Measurements from ENCODE around the gene MAN2A2.
"Not testable (repeated sequence)": the region's sequence is repeated elsewhere in the genome, so short reads cannot be mapped to it uniquely, and the experiment has no call there.

Gene MAN2A2

GRCh38 chr15:90884719-90885431 lies 18.2 kb upstream of the MAN2A2 start:
- no peak for DNase-seq (ENCODE audit: low read depth)

- peak; percentile 70 for DNase-seq (ENCODE audit: low read depth)
Observed at GRCh38 chr15:90885432-90886290, 17.4 kb upstream of the MAN2A2 start.

GRCh38 chr15:90886291-90886614 lies 16.8 kb upstream of the MAN2A2 start:
- DNase-seq (ENCODE audit: low read depth), result no peak

GRCh38 chr15:90887037-90887481 lies 16.0 kb upstream of the MAN2A2 start:
- no peak for DNase-seq (ENCODE audit: low read depth)

GRCh38 chr15:90889313-90889730 lies 13.8 kb upstream of the MAN2A2 start:
- no peak for DNase-seq (ENCODE audit: low read depth)

- DNase-seq (ENCODE audit: low read depth), result no peak
Observed at GRCh38 chr15:90889736-90890456, 13.2 kb upstream of the MAN2A2 start.

- no peak for DNase-seq (ENCODE audit: low read depth)
Observed at GRCh38 chr15:90890839-90891238, 12.3 kb upstream of the MAN2A2 start.

GRCh38 chr15:90891346-90891949 lies 11.7 kb upstream of the MAN2A2 start:
- DNase-seq (ENCODE audit: low read depth), result no peak

GRCh38 chr15:90892023-90892422 lies 11.1 kb upstream of the MAN2A2 start:
- no peak for DNase-seq (ENCODE audit: low read depth)

- no peak for DNase-seq (ENCODE audit: low read depth)
Observed at GRCh38 chr15:90892498-90893174, 10.5 kb upstream of the MAN2A2 start.

GRCh38 chr15:90893175-90894090 lies 9.7 kb upstream of the MAN2A2 start:
- no peak for DNase-seq (ENCODE audit: low read depth)

GRCh38 chr15:90895571-90896117 lies 7.5 kb upstream of the MAN2A2 start:
- DNase-seq (ENCODE audit: low read depth), result no peak

GRCh38 chr15:90897131-90897655 lies 5.9 kb upstream of the MAN2A2 start:
- not testable (repeated sequence) for DNase-seq (ENCODE audit: low read depth)

- DNase-seq (ENCODE audit: low read depth), result no peak
Observed at GRCh38 chr15:90901175-90902039, 1.7 kb upstream of the MAN2A2 start.

GRCh38 chr15:90902040-90902839 lies 862 bp upstream of the MAN2A2 start:
- DNase-seq (ENCODE audit: low read depth), result peak; percentile 49

- DNase-seq (ENCODE audit: low read depth), result no peak
Observed at GRCh38 chr15:90903733-90904536, 833 bp downstream of the MAN2A2 start.

GRCh38 chr15:90904746-90905145 lies 1.6 kb downstream of the MAN2A2 start:
- no peak for DNase-seq (ENCODE audit: low read depth)
